Osteocyte (in vitro differentiated cells): Measurements from ENCODE around the gene DGKD. TPM values are rescaled to one million over a fixed set of nuclear protein-coding genes. Genes with fewer than 3 reads are reported as not detected.
A peak's percentile ranks its signal among the peaks of the same experiment; 100 is the strongest.

Experiments used
- DNase-seq: peaks from one replicate; pipeline ENCODE4 v3.0.0; 2021; ENCODE audit warnings: mixed read lengths; ENCODE audit not compliant: unreplicated experiment; ENCODE audit errors: extremely low spot score
- H3K27ac Mint-ChIP-seq: one replicate; pipeline ENCODE4 v1.8.0; 2021; ENCODE audit warnings: mild to moderate bottlenecking, mixed read lengths; ENCODE audit not compliant: unreplicated experiment
- H3K27me3 Mint-ChIP-seq: one replicate; pipeline ENCODE4 v1.8.0; 2021; ENCODE audit warnings: mixed read lengths; ENCODE audit not compliant: unreplicated experiment
- H3K36me3 Mint-ChIP-seq: one replicate; pipeline ENCODE4 v1.8.0; 2021; ENCODE audit warnings: mixed read lengths; ENCODE audit not compliant: unreplicated experiment
- H3K4me1 Mint-ChIP-seq: one replicate; pipeline ENCODE4 v1.8.0; 2021; ENCODE audit warnings: mixed read lengths; ENCODE audit not compliant: unreplicated experiment
- H3K4me3 Mint-ChIP-seq: one replicate; pipeline ENCODE4 v1.8.0; 2021; ENCODE audit warnings: mild to moderate bottlenecking, moderate library complexity, mixed read lengths; ENCODE audit not compliant: unreplicated experiment
- H3K9me3 Mint-ChIP-seq: one replicate; pipeline ENCODE4 v1.8.0; 2021; ENCODE audit warnings: mixed read lengths; ENCODE audit not compliant: unreplicated experiment
- total RNA-seq: library from RNA; stranded (reverse); gene quantifications from 2 replicates; pipeline ENCODE4 v1.2.1, GENCODE V29; 2021
- TF ChIP-seq, protein P1 (sequence below): fragments of 200-600 bp; sonication (generic); IDR thresholded peaks from 2 replicates; pipeline ENCODE4 v1.5.0; 2021; ENCODE audit warnings: antibody characterized with exemption, mild to moderate bottlenecking, moderate library complexity

DGKD gene
- total RNA-seq, 1 donor from 2014 or later: 70.5 TPM

DNA sequence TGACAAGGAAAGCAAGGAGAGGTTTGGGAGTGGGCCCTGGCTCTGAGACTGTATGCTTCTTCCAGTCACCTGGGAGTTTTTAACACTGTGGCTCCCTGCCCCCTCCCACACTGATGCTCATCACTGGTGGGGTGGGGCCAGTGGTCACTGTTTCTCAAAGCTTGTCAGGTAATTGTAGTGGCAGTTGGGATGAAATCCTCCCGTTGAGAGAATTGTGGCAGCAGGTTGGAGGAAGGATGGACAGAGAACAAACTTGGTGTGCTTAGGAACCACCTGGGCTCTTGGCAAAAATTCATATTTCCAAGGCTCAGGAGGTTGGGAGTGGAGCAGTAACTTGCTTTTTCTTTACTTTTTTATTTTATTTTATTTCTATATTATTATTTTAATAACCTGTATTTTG, 25.1 kb downstream of the DGKD start:
- no peak for DNase-seq
- TF ChIP-seq, protein P1, sequence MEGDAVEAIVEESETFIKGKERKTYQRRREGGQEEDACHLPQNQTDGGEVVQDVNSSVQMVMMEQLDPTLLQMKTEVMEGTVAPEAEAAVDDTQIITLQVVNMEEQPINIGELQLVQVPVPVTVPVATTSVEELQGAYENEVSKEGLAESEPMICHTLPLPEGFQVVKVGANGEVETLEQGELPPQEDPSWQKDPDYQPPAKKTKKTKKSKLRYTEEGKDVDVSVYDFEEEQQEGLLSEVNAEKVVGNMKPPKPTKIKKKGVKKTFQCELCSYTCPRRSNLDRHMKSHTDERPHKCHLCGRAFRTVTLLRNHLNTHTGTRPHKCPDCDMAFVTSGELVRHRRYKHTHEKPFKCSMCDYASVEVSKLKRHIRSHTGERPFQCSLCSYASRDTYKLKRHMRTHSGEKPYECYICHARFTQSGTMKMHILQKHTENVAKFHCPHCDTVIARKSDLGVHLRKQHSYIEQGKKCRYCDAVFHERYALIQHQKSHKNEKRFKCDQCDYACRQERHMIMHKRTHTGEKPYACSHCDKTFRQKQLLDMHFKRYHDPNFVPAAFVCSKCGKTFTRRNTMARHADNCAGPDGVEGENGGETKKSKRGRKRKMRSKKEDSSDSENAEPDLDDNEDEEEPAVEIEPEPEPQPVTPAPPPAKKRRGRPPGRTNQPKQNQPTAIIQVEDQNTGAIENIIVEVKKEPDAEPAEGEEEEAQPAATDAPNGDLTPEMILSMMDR: no peak
- H3K9me3 Mint-ChIP-seq: no peaks in the 10 kb centered on the region
- H3K27me3 Mint-ChIP-seq: no peaks in the 10 kb centered on the region
- H3K4me3 Mint-ChIP-seq: no peak overlapping the region
- H3K4me1 Mint-ChIP-seq: peaks cover 24% of the 10 kb centered on the region
- peaks cover 17% of the 10 kb centered on the region for H3K36me3 Mint-ChIP-seq
- H3K27ac Mint-ChIP-seq: no peak overlapping the region

- H3K27me3 Mint-ChIP-seq: no peaks in the 10 kb centered on the region
- H3K9me3 Mint-ChIP-seq: no peaks in the 10 kb centered on the region
- peaks cover 33% of the 10 kb centered on the region for H3K4me1 Mint-ChIP-seq
- TF ChIP-seq, protein P1: no peak
- no peak overlapping the region for H3K27ac Mint-ChIP-seq
- peaks cover 17% of the 10 kb centered on the region for H3K36me3 Mint-ChIP-seq
- no peak overlapping the region for H3K4me3 Mint-ChIP-seq
- no peak for DNase-seq
Measured at GRCh38 chr2:233380132-233380895, 26.0 kb downstream of the DGKD start.

DNA sequence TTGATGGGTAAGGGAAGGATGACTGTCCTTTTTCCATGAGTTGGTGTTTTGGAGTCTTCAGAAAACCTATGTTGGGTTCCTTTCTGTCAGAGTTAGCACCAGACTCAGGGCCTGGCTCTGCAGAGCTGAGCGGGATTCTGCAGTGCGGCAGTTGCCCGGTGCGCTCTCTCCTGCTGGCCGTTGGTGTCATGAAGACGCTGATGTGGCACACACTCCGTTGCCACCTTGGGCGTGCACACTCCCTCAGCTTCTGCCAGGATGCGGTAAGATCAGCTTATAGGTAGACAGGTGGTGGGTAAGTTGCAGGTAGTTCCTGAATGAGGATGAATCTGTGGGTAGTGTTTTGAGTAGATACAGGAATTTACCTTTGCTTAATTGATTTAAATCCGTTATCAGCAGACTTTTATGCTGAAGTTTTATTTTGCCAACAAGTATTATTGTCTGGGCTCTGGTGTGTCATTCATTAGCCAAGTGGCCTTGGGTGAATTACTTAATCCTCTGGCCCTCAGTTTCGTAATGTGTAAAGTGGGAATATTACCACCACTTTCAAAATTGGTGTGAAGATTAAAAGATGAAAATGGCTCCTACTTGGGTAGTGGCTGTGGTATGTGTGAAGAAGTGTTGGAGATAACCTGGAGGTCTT, 26.8 kb downstream of the DGKD start:
- Mint-ChIP-seq H3K36me3 (peaks cover 17% of the 10 kb centered on the region), H3K4me3 (no peak overlapping the region), H3K4me1 (peaks cover 41% of the 10 kb centered on the region), H3K27ac (no peak overlapping the region), H3K9me3 (no peaks in the 10 kb centered on the region), H3K27me3 (no peaks in the 10 kb centered on the region)
- no peak for DNase-seq
- TF ChIP-seq, protein P1: no peak

DNA sequence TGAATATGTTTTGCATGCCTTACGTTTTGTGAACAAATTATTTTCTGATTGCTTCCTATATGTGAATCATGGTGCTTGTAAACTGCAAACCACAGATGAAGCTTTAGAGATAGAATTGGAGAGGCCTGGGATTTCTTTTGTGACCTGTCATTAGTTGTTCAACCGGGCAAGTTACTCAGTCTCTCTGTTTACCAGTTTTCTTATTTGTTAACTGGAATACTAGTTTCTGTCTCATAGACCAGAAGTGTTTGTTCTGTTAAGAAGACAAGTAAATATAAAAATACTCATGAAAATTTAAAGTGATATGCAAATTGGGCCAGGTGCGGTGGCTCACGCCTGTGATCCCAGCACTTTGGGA, 27.3 kb downstream of the DGKD start:
- TF ChIP-seq, protein P1: no peak
- H3K27ac Mint-ChIP-seq: no peak overlapping the region
- H3K4me3 Mint-ChIP-seq: no peak overlapping the region
- no peaks in the 10 kb centered on the region for H3K27me3 Mint-ChIP-seq
- H3K9me3 Mint-ChIP-seq: no peaks in the 10 kb centered on the region
- peaks cover 17% of the 10 kb centered on the region for H3K36me3 Mint-ChIP-seq
- DNase-seq: no peak
- peaks cover 46% of the 10 kb centered on the region for H3K4me1 Mint-ChIP-seq

DNA sequence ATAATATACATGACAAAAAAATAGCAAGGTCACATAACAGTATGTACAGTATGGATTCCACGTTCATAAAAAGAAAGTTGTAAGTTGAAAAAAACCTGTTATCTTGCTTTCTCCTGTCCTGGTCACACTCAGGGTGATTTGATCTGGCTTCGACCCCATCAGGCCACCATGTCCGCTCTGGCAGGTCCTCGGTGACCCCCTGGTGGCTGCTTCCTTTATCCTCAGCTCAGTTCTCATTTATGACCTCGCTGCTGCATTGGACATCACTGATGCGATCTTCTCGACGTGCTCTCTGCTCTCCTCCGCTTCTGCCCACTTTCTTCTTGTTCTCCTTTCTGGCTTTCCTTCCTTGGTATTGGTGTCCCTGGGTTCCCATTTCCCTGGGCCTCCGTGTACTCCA, 29.7 kb downstream of the DGKD start:
- H3K9me3 Mint-ChIP-seq: no peaks in the 10 kb centered on the region
- H3K36me3 Mint-ChIP-seq: peaks cover 8% of the 10 kb centered on the region
- no peaks in the 10 kb centered on the region for H3K27me3 Mint-ChIP-seq
- no peak for DNase-seq
- H3K27ac Mint-ChIP-seq: peak overlapping the region; percentile 32
- no peak overlapping the region for H3K4me3 Mint-ChIP-seq
- TF ChIP-seq, protein P1: no peak
- peaks cover 59% of the 10 kb centered on the region for H3K4me1 Mint-ChIP-seq
